CD4-positive, alpha-beta T cell treated with Interleukin-2 at 100 ng/mL for 4 hours (primary cell): ENCODE data around the gene COL4A1.

ENCODE experiments used
- DNase-seq: peaks from one replicate; pipeline ENCODE4 v3.0.0-alpha.2; 2020; ENCODE audit warnings: low spot score

COL4A1 gene

GRCh38 chr13:110306960-110307766, at the start of gene COL4A1, which contains the start of gene COL4A2:
Gene COL4A1 (minus strand): TSS chr13:110307157. CDS start chr13:110307027, 130 bp downstream.
Gene COL4A2 (plus strand): TSS chr13:110307284. CDS start chr13:110307904, 620 bp downstream.
- no peak for DNase-seq

- DNase-seq, result no peak
Measured at GRCh38 chr13:110356362-110356761, 49.4 kb upstream of the COL4A1 start.

GRCh38 chr13:110354715-110355473, 47.9 kb upstream of the COL4A1 start:
- no peak for DNase-seq

- DNase-seq, result no peak
Measured at GRCh38 chr13:110354123-110354627, 47.2 kb upstream of the COL4A1 start.

- DNase-seq, result no peak
Measured at GRCh38 chr13:110353339-110353977, 46.5 kb upstream of the COL4A1 start.

- no peak for DNase-seq
Measured at GRCh38 chr13:110352735-110353134, 45.8 kb upstream of the COL4A1 start.

GRCh38 chr13:110351636-110352420, 44.9 kb upstream of the COL4A1 start:
- no peak for DNase-seq

- DNase-seq, result no peak
Measured at GRCh38 chr13:110350509-110350908, 43.6 kb upstream of the COL4A1 start.

GRCh38 chr13:110350049-110350448, 43.1 kb upstream of the COL4A1 start:
- no peak for DNase-seq

GRCh38 chr13:110349239-110349638, 42.3 kb upstream of the COL4A1 start:
- no peak for DNase-seq

- no peak for DNase-seq
Measured at GRCh38 chr13:110348309-110349105, 41.5 kb upstream of the COL4A1 start.

- no peak for DNase-seq
Measured at GRCh38 chr13:110347535-110348308, 40.8 kb upstream of the COL4A1 start.

- no peak for DNase-seq
Measured at GRCh38 chr13:110347088-110347487, 40.1 kb upstream of the COL4A1 start.

- no peak for DNase-seq
Measured at GRCh38 chr13:110346661-110347067, 39.7 kb upstream of the COL4A1 start.

- DNase-seq, result no peak
Measured at GRCh38 chr13:110345701-110346100, 38.7 kb upstream of the COL4A1 start.

GRCh38 chr13:110345266-110345665, 38.3 kb upstream of the COL4A1 start:
- no peak for DNase-seq

- no peak for DNase-seq
Measured at GRCh38 chr13:110344320-110344719, 37.4 kb upstream of the COL4A1 start.

GRCh38 chr13:110343241-110343865, 36.4 kb upstream of the COL4A1 start:
- no peak for DNase-seq

- DNase-seq, result no peak
Measured at GRCh38 chr13:110342474-110342873, 35.5 kb upstream of the COL4A1 start.
